Stimulated activated CD4-positive, alpha-beta T cell treated with anti-CD3 and anti-CD28 coated beads, Interleukin-15, amount 100 ng/mL, for 1 hour (primary cell): ENCODE results near the gene GDF7.
A peak's percentile ranks its signal among the peaks of the same experiment; 100 is the strongest.

ENCODE experiments used
- DNase-seq, 2 donors: peaks; one replicate each; pipeline ENCODE4 v3.0.0-alpha.2; 2020; ENCODE audit warnings: low read depth in 1 of 2, low spot score in 1 of 2

Gene GDF7

GRCh38 chr2:20643060-20643459 lies 23.9 kb upstream of the GDF7 start:
- no peak for DNase-seq

- DNase-seq = no peak
Measured at GRCh38 chr2:20643826-20644225, 23.1 kb upstream of the GDF7 start.

- DNase-seq = no peak
Measured at GRCh38 chr2:20645301-20645701, 21.6 kb upstream of the GDF7 start.

- no peak for DNase-seq
Measured at GRCh38 chr2:20645761-20646160, 21.2 kb upstream of the GDF7 start.

- DNase-seq = no peak
Measured at GRCh38 chr2:20646446-20646845, 20.5 kb upstream of the GDF7 start.

GRCh38 chr2:20647211-20647610 lies 19.7 kb upstream of the GDF7 start:
- DNase-seq = no peak

GRCh38 chr2:20647738-20648137 lies 19.2 kb upstream of the GDF7 start:
- no peak for DNase-seq

- DNase-seq = no peak
Measured at GRCh38 chr2:20648206-20648605, 18.7 kb upstream of the GDF7 start.

- no peak for DNase-seq
Measured at GRCh38 chr2:20648831-20649230, 18.1 kb upstream of the GDF7 start.

GRCh38 chr2:20649576-20649975 lies 17.4 kb upstream of the GDF7 start:
- DNase-seq = no peak

GRCh38 chr2:20649976-20650375 lies 17.0 kb upstream of the GDF7 start:
- no peak for DNase-seq

GRCh38 chr2:20650393-20650876 lies 16.5 kb upstream of the GDF7 start:
- DNase-seq = no peak

GRCh38 chr2:20650877-20651730 lies 15.8 kb upstream of the GDF7 start, which contains the start of gene HS1BP3:
Gene HS1BP3, minus strand, starts transcription at chr2:20651098. Its CDS starts 35 bp downstream, at chr2:20651063.
- DNase-seq = peak; percentile 83 to 87

- DNase-seq = no peak
Measured at GRCh38 chr2:20651731-20652099, 15.2 kb upstream of the GDF7 start.

- no peak for DNase-seq
Measured at GRCh38 chr2:20652141-20652540, 14.8 kb upstream of the GDF7 start.

- no peak for DNase-seq
Measured at GRCh38 chr2:20652673-20653575, 14.0 kb upstream of the GDF7 start.

- no peak for DNase-seq
Measured at GRCh38 chr2:20653695-20654534, 13.0 kb upstream of the GDF7 start.

- no peak for DNase-seq
Measured at GRCh38 chr2:20654535-20654813, 12.5 kb upstream of the GDF7 start.

- DNase-seq = no peak
Measured at GRCh38 chr2:20656561-20656960, 10.4 kb upstream of the GDF7 start.

GRCh38 chr2:20657522-20658235 lies 9.3 kb upstream of the GDF7 start:
- no peak for DNase-seq
